ENCODE results near the gene HERC5.

DNA sequence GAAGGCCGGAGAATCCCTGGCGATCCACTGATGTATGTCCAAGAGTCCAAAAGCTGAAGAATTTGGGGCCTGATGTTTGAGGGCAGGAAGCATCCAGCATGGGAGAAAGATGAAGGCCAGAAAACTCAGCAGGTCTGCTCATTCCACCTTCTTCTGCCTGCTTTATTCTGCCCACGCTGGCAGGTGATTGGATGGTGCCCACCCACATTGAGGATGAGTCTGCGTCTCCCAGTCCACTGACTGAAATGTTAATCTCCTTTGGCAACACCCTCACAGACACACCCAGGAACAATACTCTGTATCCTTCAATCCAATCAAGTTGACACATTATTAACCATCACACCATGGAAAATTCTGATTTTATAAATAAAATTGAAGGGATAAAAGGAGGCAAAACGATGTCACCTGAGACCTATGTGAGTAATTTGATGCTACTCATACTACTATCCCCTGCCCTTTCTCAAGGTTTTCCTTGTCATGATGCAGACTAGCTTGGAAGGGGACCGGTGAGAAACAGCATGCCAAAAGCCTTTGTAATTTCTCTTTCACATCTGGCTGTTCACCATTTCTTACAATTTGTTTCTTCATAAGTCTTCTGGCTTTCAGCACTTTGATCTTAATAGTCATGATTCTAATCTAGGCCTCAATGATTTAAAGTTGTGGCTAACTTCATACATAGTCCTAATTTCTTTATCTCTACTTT lies 76.3 kb downstream of the HERC5 start:
- TF ChIP-seq, protein P1, sequence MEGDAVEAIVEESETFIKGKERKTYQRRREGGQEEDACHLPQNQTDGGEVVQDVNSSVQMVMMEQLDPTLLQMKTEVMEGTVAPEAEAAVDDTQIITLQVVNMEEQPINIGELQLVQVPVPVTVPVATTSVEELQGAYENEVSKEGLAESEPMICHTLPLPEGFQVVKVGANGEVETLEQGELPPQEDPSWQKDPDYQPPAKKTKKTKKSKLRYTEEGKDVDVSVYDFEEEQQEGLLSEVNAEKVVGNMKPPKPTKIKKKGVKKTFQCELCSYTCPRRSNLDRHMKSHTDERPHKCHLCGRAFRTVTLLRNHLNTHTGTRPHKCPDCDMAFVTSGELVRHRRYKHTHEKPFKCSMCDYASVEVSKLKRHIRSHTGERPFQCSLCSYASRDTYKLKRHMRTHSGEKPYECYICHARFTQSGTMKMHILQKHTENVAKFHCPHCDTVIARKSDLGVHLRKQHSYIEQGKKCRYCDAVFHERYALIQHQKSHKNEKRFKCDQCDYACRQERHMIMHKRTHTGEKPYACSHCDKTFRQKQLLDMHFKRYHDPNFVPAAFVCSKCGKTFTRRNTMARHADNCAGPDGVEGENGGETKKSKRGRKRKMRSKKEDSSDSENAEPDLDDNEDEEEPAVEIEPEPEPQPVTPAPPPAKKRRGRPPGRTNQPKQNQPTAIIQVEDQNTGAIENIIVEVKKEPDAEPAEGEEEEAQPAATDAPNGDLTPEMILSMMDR (IDR thresholded peaks at IDR 0.05), result no peak
- no peak for TF ChIP-seq POLR2A (IDR thresholded peaks at IDR 0.05)
